PC-9 (cell line): ENCODE results near the gene NMD3.

ENCODE experiments used
- EZH2 ChIP-seq: fragments of 200-600 bp; sonication (generic); IDR thresholded peaks from 2 replicates; pipeline ENCODE4 v1.8.0; 2017; ENCODE audit warnings: antibody characterized with exemption, low read depth
- TF ChIP-seq, protein P1 (sequence below): fragments of 200-600 bp; sonication (generic); conservative IDR thresholded peaks from 2 replicates; pipeline ENCODE4 v1.6.1; 2017; ENCODE audit warnings: mixed run types, antibody characterized with exemption, mild to moderate bottlenecking, moderate library complexity

DNA sequence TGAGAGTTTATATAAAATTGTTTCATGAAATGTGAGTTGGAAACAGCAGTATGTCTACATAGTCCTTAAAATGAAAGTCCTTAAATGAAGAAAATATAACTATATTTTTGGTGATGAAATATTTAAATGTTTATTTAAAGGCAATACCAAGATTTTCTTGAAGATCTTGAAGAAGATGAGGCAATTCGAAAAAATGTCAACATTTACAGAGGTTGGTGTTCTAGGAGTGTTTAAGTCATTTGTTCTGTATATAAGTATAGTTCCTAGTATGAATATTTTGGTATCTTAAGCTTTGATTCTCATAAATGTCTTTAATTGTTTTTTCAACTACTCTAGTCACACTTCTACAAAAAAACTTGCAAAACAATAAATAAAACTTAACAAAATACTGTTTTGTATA lies 29.0 kb downstream of the NMD3 start:
- TF ChIP-seq, protein P1, sequence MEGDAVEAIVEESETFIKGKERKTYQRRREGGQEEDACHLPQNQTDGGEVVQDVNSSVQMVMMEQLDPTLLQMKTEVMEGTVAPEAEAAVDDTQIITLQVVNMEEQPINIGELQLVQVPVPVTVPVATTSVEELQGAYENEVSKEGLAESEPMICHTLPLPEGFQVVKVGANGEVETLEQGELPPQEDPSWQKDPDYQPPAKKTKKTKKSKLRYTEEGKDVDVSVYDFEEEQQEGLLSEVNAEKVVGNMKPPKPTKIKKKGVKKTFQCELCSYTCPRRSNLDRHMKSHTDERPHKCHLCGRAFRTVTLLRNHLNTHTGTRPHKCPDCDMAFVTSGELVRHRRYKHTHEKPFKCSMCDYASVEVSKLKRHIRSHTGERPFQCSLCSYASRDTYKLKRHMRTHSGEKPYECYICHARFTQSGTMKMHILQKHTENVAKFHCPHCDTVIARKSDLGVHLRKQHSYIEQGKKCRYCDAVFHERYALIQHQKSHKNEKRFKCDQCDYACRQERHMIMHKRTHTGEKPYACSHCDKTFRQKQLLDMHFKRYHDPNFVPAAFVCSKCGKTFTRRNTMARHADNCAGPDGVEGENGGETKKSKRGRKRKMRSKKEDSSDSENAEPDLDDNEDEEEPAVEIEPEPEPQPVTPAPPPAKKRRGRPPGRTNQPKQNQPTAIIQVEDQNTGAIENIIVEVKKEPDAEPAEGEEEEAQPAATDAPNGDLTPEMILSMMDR = no peak
- no peak for TF ChIP-seq EZH2
